Measurements from ENCODE around the gene SEMA3F. TPM values are rescaled to one million over a fixed set of nuclear protein-coding genes. Genes with fewer than 3 reads are reported as not detected.

Gene SEMA3F
- total and polyA plus RNA-seq, 2 experiments from 2014 or later: 2.3 to 67.6 TPM

DNA sequence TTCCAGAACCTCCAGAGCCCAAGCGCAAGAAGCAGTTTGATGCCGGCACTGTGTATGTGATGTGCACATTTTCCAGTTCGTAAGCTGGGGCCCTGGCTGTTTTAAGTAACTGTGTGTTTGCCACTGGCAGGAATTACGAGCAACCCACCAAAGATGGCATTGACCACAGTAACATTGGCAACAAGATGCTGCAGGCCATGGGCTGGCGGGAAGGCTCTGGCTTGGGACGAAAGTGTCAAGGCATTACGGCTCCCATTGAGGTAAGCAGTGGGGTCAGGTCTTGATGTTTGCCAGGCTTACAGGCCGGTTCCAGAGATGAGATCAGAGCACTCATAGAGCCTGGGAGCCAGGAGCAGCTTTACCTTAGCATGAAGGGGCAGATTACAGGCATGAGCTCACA lies 38.0 kb upstream of the SEMA3F start (continued):
- TF ChIP-seq, protein P1, sequence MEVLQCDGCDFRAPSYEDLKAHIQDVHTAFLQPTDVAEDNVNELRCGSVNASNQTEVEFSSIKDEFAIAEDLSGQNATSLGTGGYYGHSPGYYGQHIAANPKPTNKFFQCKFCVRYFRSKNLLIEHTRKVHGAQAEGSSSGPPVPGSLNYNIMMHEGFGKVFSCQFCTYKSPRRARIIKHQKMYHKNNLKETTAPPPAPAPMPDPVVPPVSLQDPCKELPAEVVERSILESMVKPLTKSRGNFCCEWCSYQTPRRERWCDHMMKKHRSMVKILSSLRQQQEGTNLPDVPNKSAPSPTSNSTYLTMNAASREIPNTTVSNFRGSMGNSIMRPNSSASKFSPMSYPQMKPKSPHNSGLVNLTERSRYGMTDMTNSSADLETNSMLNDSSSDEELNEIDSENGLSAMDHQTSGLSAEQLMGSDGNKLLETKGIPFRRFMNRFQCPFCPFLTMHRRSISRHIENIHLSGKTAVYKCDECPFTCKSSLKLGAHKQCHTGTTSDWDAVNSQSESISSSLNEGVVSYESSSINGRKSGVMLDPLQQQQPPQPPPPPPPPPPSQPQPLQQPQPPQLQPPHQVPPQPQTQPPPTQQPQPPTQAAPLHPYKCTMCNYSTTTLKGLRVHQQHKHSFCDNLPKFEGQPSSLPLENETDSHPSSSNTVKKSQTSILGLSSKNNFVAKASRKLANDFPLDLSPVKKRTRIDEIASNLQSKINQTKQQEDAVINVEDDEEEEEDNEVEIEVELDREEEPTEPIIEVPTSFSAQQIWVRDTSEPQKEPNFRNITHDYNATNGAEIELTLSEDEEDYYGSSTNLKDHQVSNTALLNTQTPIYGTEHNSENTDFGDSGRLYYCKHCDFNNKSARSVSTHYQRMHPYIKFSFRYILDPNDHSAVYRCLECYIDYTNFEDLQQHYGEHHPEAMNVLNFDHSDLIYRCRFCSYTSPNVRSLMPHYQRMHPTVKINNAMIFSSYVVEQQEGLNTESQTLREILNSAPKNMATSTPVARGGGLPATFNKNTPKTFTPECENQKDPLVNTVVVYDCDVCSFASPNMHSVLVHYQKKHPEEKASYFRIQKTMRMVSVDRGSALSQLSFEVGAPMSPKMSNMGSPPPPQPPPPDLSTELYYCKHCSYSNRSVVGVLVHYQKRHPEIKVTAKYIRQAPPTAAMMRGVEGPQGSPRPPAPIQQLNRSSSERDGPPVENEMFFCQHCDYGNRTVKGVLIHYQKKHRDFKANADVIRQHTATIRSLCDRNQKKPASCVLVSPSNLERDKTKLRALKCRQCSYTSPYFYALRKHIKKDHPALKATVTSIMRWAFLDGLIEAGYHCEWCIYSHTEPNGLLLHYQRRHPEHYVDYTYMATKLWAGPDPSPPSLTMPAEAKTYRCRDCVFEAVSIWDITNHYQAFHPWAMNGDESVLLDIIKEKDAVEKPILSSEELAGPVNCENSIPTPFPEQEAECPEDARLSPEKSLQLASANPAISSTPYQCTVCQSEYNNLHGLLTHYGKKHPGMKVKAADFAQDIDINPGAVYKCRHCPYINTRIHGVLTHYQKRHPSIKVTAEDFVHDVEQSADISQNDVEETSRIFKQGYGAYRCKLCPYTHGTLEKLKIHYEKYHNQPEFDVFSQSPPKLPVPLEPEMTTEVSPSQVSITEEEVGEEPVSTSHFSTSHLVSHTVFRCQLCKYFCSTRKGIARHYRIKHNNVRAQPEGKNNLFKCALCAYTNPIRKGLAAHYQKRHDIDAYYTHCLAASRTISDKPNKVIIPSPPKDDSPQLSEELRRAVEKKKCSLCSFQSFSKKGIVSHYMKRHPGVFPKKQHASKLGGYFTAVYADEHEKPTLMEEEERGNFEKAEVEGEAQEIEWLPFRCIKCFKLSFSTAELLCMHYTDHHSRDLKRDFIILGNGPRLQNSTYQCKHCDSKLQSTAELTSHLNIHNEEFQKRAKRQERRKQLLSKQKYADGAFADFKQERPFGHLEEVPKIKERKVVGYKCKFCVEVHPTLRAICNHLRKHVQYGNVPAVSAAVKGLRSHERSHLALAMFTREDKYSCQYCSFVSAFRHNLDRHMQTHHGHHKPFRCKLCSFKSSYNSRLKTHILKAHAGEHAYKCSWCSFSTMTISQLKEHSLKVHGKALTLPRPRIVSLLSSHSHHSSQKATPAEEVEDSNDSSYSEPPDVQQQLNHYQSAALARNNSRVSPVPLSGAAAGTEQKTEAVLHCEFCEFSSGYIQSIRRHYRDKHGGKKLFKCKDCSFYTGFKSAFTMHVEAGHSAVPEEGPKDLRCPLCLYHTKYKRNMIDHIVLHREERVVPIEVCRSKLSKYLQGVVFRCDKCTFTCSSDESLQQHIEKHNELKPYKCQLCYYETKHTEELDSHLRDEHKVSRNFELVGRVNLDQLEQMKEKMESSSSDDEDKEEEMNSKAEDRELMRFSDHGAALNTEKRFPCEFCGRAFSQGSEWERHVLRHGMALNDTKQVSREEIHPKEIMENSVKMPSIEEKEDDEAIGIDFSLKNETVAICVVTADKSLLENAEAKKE (CRISPR knock-in tag; IDR thresholded peaks at IDR 0.05): no peak
- TF ChIP-seq, protein P2, sequence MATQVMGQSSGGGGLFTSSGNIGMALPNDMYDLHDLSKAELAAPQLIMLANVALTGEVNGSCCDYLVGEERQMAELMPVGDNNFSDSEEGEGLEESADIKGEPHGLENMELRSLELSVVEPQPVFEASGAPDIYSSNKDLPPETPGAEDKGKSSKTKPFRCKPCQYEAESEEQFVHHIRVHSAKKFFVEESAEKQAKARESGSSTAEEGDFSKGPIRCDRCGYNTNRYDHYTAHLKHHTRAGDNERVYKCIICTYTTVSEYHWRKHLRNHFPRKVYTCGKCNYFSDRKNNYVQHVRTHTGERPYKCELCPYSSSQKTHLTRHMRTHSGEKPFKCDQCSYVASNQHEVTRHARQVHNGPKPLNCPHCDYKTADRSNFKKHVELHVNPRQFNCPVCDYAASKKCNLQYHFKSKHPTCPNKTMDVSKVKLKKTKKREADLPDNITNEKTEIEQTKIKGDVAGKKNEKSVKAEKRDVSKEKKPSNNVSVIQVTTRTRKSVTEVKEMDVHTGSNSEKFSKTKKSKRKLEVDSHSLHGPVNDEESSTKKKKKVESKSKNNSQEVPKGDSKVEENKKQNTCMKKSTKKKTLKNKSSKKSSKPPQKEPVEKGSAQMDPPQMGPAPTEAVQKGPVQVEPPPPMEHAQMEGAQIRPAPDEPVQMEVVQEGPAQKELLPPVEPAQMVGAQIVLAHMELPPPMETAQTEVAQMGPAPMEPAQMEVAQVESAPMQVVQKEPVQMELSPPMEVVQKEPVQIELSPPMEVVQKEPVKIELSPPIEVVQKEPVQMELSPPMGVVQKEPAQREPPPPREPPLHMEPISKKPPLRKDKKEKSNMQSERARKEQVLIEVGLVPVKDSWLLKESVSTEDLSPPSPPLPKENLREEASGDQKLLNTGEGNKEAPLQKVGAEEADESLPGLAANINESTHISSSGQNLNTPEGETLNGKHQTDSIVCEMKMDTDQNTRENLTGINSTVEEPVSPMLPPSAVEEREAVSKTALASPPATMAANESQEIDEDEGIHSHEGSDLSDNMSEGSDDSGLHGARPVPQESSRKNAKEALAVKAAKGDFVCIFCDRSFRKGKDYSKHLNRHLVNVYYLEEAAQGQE (IDR thresholded peaks at IDR 0.05; ENCODE audit: unreplicated experiment): no peak
- no peak for TF ChIP-seq STAT1 (IDR thresholded peaks at IDR 0.05; ENCODE audit: unreplicated experiment)
- no peak for TF ChIP-seq CREB1 (CRISPR knock-in tag; IDR thresholded peaks at IDR 0.05; ENCODE audit: low read depth)
- no peak for TF ChIP-seq ZNF331 (CRISPR knock-in tag; IDR thresholded peaks at IDR 0.05; ENCODE audit: low read depth)
- TF ChIP-seq, protein P3, sequence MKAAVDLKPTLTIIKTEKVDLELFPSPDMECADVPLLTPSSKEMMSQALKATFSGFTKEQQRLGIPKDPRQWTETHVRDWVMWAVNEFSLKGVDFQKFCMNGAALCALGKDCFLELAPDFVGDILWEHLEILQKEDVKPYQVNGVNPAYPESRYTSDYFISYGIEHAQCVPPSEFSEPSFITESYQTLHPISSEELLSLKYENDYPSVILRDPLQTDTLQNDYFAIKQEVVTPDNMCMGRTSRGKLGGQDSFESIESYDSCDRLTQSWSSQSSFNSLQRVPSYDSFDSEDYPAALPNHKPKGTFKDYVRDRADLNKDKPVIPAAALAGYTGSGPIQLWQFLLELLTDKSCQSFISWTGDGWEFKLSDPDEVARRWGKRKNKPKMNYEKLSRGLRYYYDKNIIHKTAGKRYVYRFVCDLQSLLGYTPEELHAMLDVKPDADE (IDR thresholded peaks at IDR 0.05): no peak
- TF ChIP-seq JUNB (IDR thresholded peaks at IDR 0.05; ENCODE audit: unreplicated experiment): no peak
- TF ChIP-seq ZNF114 (CRISPR knock-in tag; IDR thresholded peaks at IDR 0.05): no peak
- no peak for TF ChIP-seq POLR2AphosphoS5 (IDR thresholded peaks at IDR 0.05; ENCODE audit: low read depth)

Data from GM23338 (cell line).